Esophagus squamous epithelium (tissue), 5 donors: ENCODE data around the gene SF1. TPM values are rescaled to one million over a fixed set of nuclear protein-coding genes. Genes with fewer than 3 reads are reported as not detected.

ENCODE experiments used
- DNase-seq: peaks from one replicate; lab custom pipeline; 2025; lab: John Stamatoyannopoulos, UW
- H3K27ac ChIP-seq, 4 donors: fragments of 200-600 bp; sonication (generic); one replicate each; pipeline ENCODE4 v1.5.1; 2016 to 2019; ENCODE audit warnings: mild to moderate bottlenecking in 1 of 4
- H3K27me3 ChIP-seq, 4 donors: fragments of 200-600 bp; sonication (generic); 1 replicate in 3 of 4; 2 replicates in 1 of 4; pipeline versions ENCODE4 v1.5.1 to v1.6.0; 2017 to 2021; ENCODE audit warnings: antibody characterized with exemption in 1 of 4
- H3K36me3 ChIP-seq, 3 donors: fragments of 200-600 bp; sonication (generic); one replicate each; pipeline ENCODE4 v1.5.1; 2016 to 2019
- H3K4me1 ChIP-seq, 3 donors: fragments of 200-600 bp; sonication (generic); one replicate each; pipeline ENCODE4 v1.5.1; 2017 to 2019
- H3K4me3 ChIP-seq, 4 donors: fragments of 200-600 bp; sonication (generic); 1 replicate in 3 of 4; 2 replicates in 1 of 4; pipeline ENCODE4 v1.5.1; 2016 to 2019; ENCODE audit warnings: mild to moderate bottlenecking in 2 of 4, moderate library complexity in 1 of 4
- H3K9me3 ChIP-seq, 3 donors: fragments of 200-600 bp; sonication (generic); one replicate each; pipeline ENCODE4 v1.5.1; 2016 to 2019
- CTCF ChIP-seq, 6 experiments: fragments of 450-650 bp in 4 of 6; fragments of 200-600 bp in 2 of 6; sonication (generic) in 2 of 6; IDR thresholded peaks; one replicate each; pipeline ENCODE4 v1.5.1; 2016 to 2019; ENCODE audit warnings: antibody characterized with exemption in 6 of 6, mild to moderate bottlenecking in 4 of 6, moderate library complexity in 4 of 6
- POLR2A ChIP-seq, 4 donors: fragments of 450-650 bp; IDR thresholded peaks; one replicate each; pipeline ENCODE4 v1.6.1; 2017; ENCODE audit warnings: antibody characterized with exemption in 4 of 4, mild to moderate bottlenecking in 4 of 4, moderate library complexity in 3 of 4
- WGBS, 2 donors: methylation state at CpG; one replicate each; pipeline ENCODE4 v1.1.5; 2018; 5-methylcytosine and 5-hydroxymethylcytosine counted together
- intact Hi-C: fragments of 100-400 bp; cut with DNase I; formaldehyde crosslinking; loops from one replicate; pipeline ENCODE4 v1.15.0; 2022
- total RNA-seq, 4 donors: library from RNA; depleted of rRNA; stranded (reverse); fragments of >200 nt; gene quantifications; one replicate each; pipeline ENCODE4 v1.1.0, GENCODE V29; 2016
- donor health status: DM: yes; HTN: yes; CAD: no.

The SF1 gene
- total RNA-seq, 4 donors from 2014 or later, result 136 to 292 (median 223) TPM

DNA sequence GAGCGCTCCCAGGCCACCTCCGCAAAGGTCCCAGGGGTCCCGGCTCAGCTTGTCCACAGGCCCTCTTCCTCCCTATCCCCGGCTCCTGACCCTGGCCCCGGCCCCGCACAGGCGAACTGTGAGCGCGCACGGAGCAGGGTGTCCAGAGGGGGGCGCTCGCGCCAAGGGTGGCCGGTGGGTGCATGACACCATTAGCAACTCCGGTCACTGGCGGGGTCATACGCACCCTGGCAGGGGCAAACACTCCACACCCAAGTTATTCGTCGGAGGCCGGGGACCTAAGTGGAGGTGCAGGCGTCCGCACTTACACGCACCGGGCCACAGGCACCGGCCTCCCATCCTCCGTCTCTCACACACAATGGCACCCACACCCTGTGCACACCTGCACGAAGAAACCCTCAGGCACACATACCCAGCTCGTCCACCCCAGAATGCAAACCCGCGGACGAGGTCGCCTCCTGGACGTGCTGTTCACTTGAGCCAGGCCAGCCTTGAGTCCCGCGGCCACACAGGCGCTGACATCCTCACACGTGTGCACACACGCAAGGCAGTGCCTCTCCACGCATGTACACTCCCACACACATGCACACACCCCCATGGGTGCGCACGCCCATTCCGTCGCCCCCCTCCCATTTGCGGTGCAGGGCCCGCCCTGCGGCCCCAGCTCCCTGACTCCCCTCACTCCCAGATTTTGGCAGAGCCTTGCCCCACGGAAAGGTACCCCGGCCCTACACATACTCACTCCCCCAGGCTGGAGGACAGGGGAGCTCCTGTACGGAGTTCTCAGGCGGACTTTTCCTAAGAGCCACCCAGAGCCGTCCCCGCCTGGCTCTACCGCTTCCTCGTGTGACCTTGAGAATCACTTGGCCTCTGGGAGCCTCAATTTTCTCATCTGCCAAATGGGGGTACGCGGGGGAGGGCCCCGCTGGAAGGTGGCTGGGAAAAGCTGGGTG is 34.5 kb downstream of the SF1 start, which contains the start of gene RASGRP2:
TSS of gene RASGRP2 (minus strand) at position 552 of the 953 bp plus-strand sequence. CDS start 1,276 bp downstream, outside the sequence.
- Histone ChIP-seq H3K36me3 (no peaks in the 10 kb centered on the region), H3K27me3 (peaks cover 0 to 76% (median 11%) of the 10 kb centered on the region in 4 donors), H3K27ac (peak within 1 kb of the TSS; percentile 74 to 95 (median 88)), H3K4me1 (peaks cover 30 to 52% (median 34%) of the 10 kb centered on the region in 3 donors), H3K9me3 (no peaks in the 10 kb centered on the region), H3K4me3 (peak within 1 kb of the TSS; percentile 34 to 77 (median 52))
- DNase-seq, result peak; percentile 51
- TF ChIP-seq POLR2A (IDR thresholded peaks at IDR 0.05) (peak in 1 of 4 donors; percentile 46), CTCF (IDR thresholded peaks at IDR 0.05) (peak in 5 of 6 experiments; percentile 59 to 91 (median 75))
- intact Hi-C loops, result no loop called here
- 0 to 2% methylated on average over 17 to 24 of the region's 57 CpGs for WGBS, 2 donors

- no peaks in the 10 kb centered on the region for H3K9me3 ChIP-seq
- H3K4me3 ChIP-seq, result peak overlapping the region; percentile 34 to 77 (median 52)
- intact Hi-C loops, result no loop called here
- 0% methylated on average over 2 of the region's 58 CpGs; no CpG with 5 or more reads in 1 of the 2 donors for WGBS, 2 donors
- H3K27me3 ChIP-seq, result peaks cover 0 to 76% (median 11%) of the 10 kb centered on the region in 4 donors
- peaks cover 30 to 52% (median 34%) of the 10 kb centered on the region in 3 donors for H3K4me1 ChIP-seq
- peak in 1 of 4 donors; percentile 49 for TF ChIP-seq POLR2A (IDR thresholded peaks at IDR 0.05)
- TF ChIP-seq CTCF (IDR thresholded peaks at IDR 0.05), result peak; percentile 71 to 94 (median 82)
- DNase-seq, result no peak
- H3K36me3 ChIP-seq, result no peaks in the 10 kb centered on the region
- H3K27ac ChIP-seq, result peak overlapping the region; percentile 74 to 95 (median 86)
Measured at GRCh38 chr11:64742889-64743590, 35.3 kb downstream of the SF1 start.

GRCh38 chr11:64742087-64742888 is 36.1 kb downstream of the SF1 start:
- Histone ChIP-seq H3K4me1 (peaks cover 30 to 52% (median 34%) of the 10 kb centered on the region in 3 donors), H3K27ac (peak overlapping the region; percentile 74 to 95 (median 86)), H3K36me3 (no peaks in the 10 kb centered on the region), H3K9me3 (no peaks in the 10 kb centered on the region), H3K27me3 (peaks cover 0 to 76% (median 11%) of the 10 kb centered on the region in 4 donors), H3K4me3 (peak overlapping the region; percentile 34 to 77 (median 52))
- DNase-seq, result no peak
- intact Hi-C loops, result no loop called here
- 4 to 22% methylated on average over 5 to 13 of the region's 54 CpGs for WGBS, 2 donors
- TF ChIP-seq POLR2A (IDR thresholded peaks at IDR 0.05), result no peak
- no peak for TF ChIP-seq CTCF (IDR thresholded peaks at IDR 0.05)

DNA sequence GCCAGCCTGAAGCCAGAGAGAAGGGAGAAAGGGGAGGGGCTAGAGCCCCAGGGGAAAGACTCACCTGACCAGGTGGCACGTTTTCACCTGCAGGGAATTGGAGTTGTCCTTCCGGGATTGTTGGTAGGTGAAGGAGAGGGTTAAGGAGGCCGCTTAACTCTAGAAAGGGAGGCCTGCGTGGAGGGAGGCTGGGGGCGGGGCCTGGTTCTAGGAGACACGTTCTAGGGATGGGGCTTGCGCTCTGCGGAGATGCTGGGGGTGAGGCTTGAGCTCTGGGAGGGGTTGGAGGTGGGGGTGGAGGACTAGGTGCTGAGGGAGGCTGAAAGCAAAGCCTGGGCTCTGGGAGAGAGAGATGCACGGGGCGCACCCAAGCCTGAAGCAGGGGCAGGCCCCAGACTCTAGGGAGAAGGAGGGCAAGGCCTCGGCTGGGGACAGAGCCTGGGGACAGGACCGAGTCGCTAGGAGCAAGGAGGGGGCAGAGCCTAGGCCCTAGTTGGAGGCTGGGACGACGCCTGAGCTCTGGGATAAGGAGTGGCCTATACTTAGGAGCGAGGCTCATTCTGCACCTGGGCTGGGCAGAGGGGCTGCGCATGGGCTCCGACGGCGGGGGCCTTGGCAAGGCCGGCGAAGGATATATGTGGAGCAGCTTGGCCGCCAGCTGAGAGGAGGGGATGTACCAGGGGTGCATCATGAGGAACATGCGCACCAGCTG is 36.8 kb downstream of the SF1 start:
- Histone ChIP-seq H3K36me3 (no peaks in the 10 kb centered on the region), H3K4me1 (peaks cover 34 to 57% (median 34%) of the 10 kb centered on the region in 3 donors), H3K27me3 (peaks cover 0 to 75% (median 11%) of the 10 kb centered on the region in 4 donors), H3K27ac (peak overlapping the region in 3 of 4 donors; percentile 78 to 95 (median 93)), H3K9me3 (no peaks in the 10 kb centered on the region), H3K4me3 (peak overlapping the region; percentile 34 to 77 (median 52))
- DNase-seq, result no peak
- TF ChIP-seq CTCF (IDR thresholded peaks at IDR 0.05) (no peak), POLR2A (IDR thresholded peaks at IDR 0.05) (no peak)
- intact Hi-C loops, result no loop called here
- WGBS, 2 donors, result 39 to 50% methylated on average over 19 of the region's 24 CpGs
